OCI-LY7 (cell line): ENCODE data around the gene B9D2. TPM values are rescaled to one million over a fixed set of nuclear protein-coding genes. Genes with fewer than 3 reads are reported as not detected.

Source experiments
- BruUV-seq: library from RNA; stranded (reverse); fragments of 400-500 nt; replicated peaks from 2 replicates; lab custom pipeline; 2021; lab: Mats Ljungman, UMichigan
- CTCF ChIA-PET: fragments of 300-600 bp; sonication (Branson Sonifier 250); formaldehyde crosslinking; loops from one replicate; lab custom pipeline; 2022; ENCODE audit warnings: antibody characterized with exemption; ENCODE audit not compliant: unreplicated experiment; lab: Charles Lee
- POLR2A ChIA-PET: fragments of 300-600 bp; sonication (Branson Sonifier 250); formaldehyde crosslinking; loops from one replicate; lab custom pipeline; 2022; ENCODE audit warnings: antibody characterized with exemption; lab: Charles Lee
- DNase-seq: peaks from one replicate; pipeline ENCODE4 v3.0.0-alpha.2; 2015; ENCODE audit warnings: low spot score
- H2AFZ ChIP-seq: fragments of 200-600 bp; sonication (generic), shearing (Covaris generic); 2 replicates; pipeline ENCODE4 v1.6.1; 2014; ENCODE audit warnings: mild to moderate bottlenecking, antibody characterized with exemption, low read length, moderate library complexity
- H3K27ac ChIP-seq: fragments of 200-600 bp; sonication (generic); 2 replicates; pipeline ENCODE4 v1.5.1; 2014; ENCODE audit warnings: mixed run types, low read depth, mild to moderate bottlenecking, moderate library complexity, low read length, inconsistent platforms; ENCODE audit not compliant: poor library complexity, severe bottlenecking
- H3K36me3 ChIP-seq: fragments of 200-600 bp; sonication (generic); 2 replicates; pipeline ENCODE4 v1.6.1; 2014; ENCODE audit warnings: mild to moderate bottlenecking, antibody characterized with exemption, low read length, moderate library complexity, mixed read lengths; ENCODE audit not compliant: insufficient read depth
- H3K4me1 ChIP-seq: fragments of 200-600 bp; sonication (generic); 2 replicates; pipeline ENCODE4 v1.5.1; 2014; ENCODE audit warnings: mild to moderate bottlenecking, low read length; ENCODE audit not compliant: insufficient read depth, poor library complexity, severe bottlenecking
- H3K4me2 ChIP-seq: fragments of 200-600 bp; sonication (generic); 2 replicates; pipeline ENCODE4 v1.6.1; 2014; ENCODE audit warnings: mild to moderate bottlenecking, low read length
- H3K4me3 ChIP-seq: fragments of 200-600 bp; sonication (generic); 2 replicates; pipeline ENCODE4 v1.5.1; 2014; ENCODE audit warnings: mild to moderate bottlenecking, low read depth, low read length; ENCODE audit not compliant: poor library complexity, severe bottlenecking
- H3K79me2 ChIP-seq: fragments of 200-600 bp; sonication (generic); 2 replicates; pipeline ENCODE4 v1.6.1; 2016; ENCODE audit warnings: low read depth, mild to moderate bottlenecking, low read length, moderate library complexity, mixed read lengths; ENCODE audit not compliant: insufficient read depth
- H3K9me2 ChIP-seq: fragments of 200-600 bp; sonication (generic); 2 replicates; pipeline ENCODE4 v1.6.1; 2016; ENCODE audit warnings: mild to moderate bottlenecking, low read length, mixed read lengths; ENCODE audit not compliant: insufficient read depth
- H3K9me3 ChIP-seq: fragments of 200-600 bp; sonication (generic); 2 replicates; pipeline ENCODE4 v1.6.1; 2014; ENCODE audit warnings: mild to moderate bottlenecking, mixed run types, low read length, mixed read lengths
- H4K20me1 ChIP-seq: fragments of 200-600 bp; sonication (generic); 2 replicates; pipeline ENCODE4 v1.6.1; 2014; ENCODE audit warnings: mild to moderate bottlenecking, antibody characterized with exemption, low read length, moderate library complexity, mixed read lengths; ENCODE audit not compliant: insufficient read depth
- CTCF ChIP-seq: fragments of 200-600 bp; sonication (generic); conservative IDR thresholded peaks from 2 replicates; pipeline ENCODE4 v1.5.1; 2014; ENCODE audit warnings: mild to moderate bottlenecking, antibody characterized with exemption, low read length, moderate library complexity, mixed read lengths
- EZH2phosphoT487 ChIP-seq: fragments of 200-600 bp; sonication (generic); IDR thresholded peaks from 2 replicates; pipeline ENCODE4 v1.6.1; 2018; ENCODE audit warnings: low read depth, borderline replicate concordance, mild to moderate bottlenecking, mixed run types, antibody characterized with exemption, low read length, moderate library complexity, mixed read lengths
- intact Hi-C: fragments of 100-400 bp; cut with micrococcal nuclease; formaldehyde crosslinking; loops from one replicate; pipeline ENCODE4 v1.10.0; 2022; ENCODE audit not compliant: unreplicated experiment
- total RNA-seq, 2 experiments: library from RNA; depleted of rRNA in 1 of 2; stranded (reverse); fragments of >200 nt in 1 of 2; shearing (Covaris generic) in 1 of 2; gene quantifications; 2 replicates each; pipeline ENCODE4 v1.2.3, GENCODE V29; 2014 to 2022

Gene B9D2
- total RNA-seq, 2 experiments from 2014 or later = 3.9 to 5.2 TPM

- POLR2A ChIA-PET = interaction anchor here (0.5 to 0.6 kb wide), 2 partner anchors 24 to 27 kb away, joined by 3 read pairs; no protein-coding TSS in a partner anchor
- intact Hi-C loops = no loop called here
These were observed 40.4 kb downstream of the B9D2 start for GRCh38 chr19:41323430-41324125.

GRCh38 chr19:41323023-41323422 lies 40.9 kb downstream of the B9D2 start:
- H3K9me2 ChIP-seq = no peaks in the 10 kb centered on the region
- H2AFZ ChIP-seq = no peak overlapping the region
- H3K9me3 ChIP-seq = no peaks in the 10 kb centered on the region
- H3K4me3 ChIP-seq = no peak overlapping the region
- peaks cover 61% of the 10 kb centered on the region for H3K36me3 ChIP-seq
- ChIA-PET CTCF (no interaction called here), POLR2A (interaction anchor here (0.6 kb wide), 1 partner anchor 225 kb away, joined by 3 read pairs; no protein-coding TSS in a partner anchor)
- H3K79me2 ChIP-seq = no peaks in the 10 kb centered on the region
- no peaks in the 10 kb centered on the region; the same call in 1 of the 2 replicates for H4K20me1 ChIP-seq
- H3K4me1 ChIP-seq = peaks cover 38% of the 10 kb centered on the region
- BruUV-seq = no TSS peak
- no peak for DNase-seq
- intact Hi-C loops = no loop called here
- no peak overlapping the region for H3K27ac ChIP-seq
- H3K4me2 ChIP-seq = no peak overlapping the region
- TF ChIP-seq CTCF (no peak), EZH2phosphoT487 (no peak)

More at GRCh38 chr19:41323430-41324125, 40.4 kb downstream of the B9D2 start:
- no peak for DNase-seq
- H4K20me1 ChIP-seq = no peaks in the 10 kb centered on the region; the same call in 1 of the 2 replicates
- peak overlapping the region; percentile 79 for H3K27ac ChIP-seq
- peaks cover 62% of the 10 kb centered on the region for H3K36me3 ChIP-seq
- no TSS peak for BruUV-seq
- CTCF ChIA-PET = no interaction called here
- no peaks in the 10 kb centered on the region for H3K9me3 ChIP-seq
- H3K4me1 ChIP-seq = peaks cover 44% of the 10 kb centered on the region
- H3K79me2 ChIP-seq = no peaks in the 10 kb centered on the region
- no peak for TF ChIP-seq CTCF
- TF ChIP-seq EZH2phosphoT487 = no peak
- H3K9me2 ChIP-seq = no peaks in the 10 kb centered on the region
- H3K4me2 ChIP-seq = no peak overlapping the region
- no peak overlapping the region for H3K4me3 ChIP-seq
- H2AFZ ChIP-seq = no peak overlapping the region

- TF ChIP-seq EZH2phosphoT487 (no peak), CTCF (no peak)
- no peaks in the 10 kb centered on the region for H3K79me2 ChIP-seq
- H3K27ac ChIP-seq = no peak overlapping the region
- no peak for DNase-seq
- BruUV-seq = no TSS peak
- ChIA-PET POLR2A (interaction anchor here (0.6 kb wide), 1 partner anchor 225 kb away, joined by 3 read pairs; no protein-coding TSS in a partner anchor), CTCF (no interaction called here)
- H3K9me3 ChIP-seq = no peaks in the 10 kb centered on the region
- H3K36me3 ChIP-seq = peaks cover 64% of the 10 kb centered on the region
- no peak overlapping the region for H2AFZ ChIP-seq
- H4K20me1 ChIP-seq = no peaks in the 10 kb centered on the region; the same call in 1 of the 2 replicates
- no peak overlapping the region for H3K4me3 ChIP-seq
- peaks cover 33% of the 10 kb centered on the region for H3K4me1 ChIP-seq
- H3K9me2 ChIP-seq = no peaks in the 10 kb centered on the region
- no peak overlapping the region for H3K4me2 ChIP-seq
- intact Hi-C loops = no loop called here
These were observed 41.5 kb downstream of the B9D2 start for GRCh38 chr19:41322451-41322850.
